Fibroblast of villous mesenchyme (primary cell): ENCODE measurements around the gene SNTB2. TPM values are rescaled to one million over a fixed set of nuclear protein-coding genes. Genes with fewer than 3 reads are reported as not detected.

Experiments
- DNase-seq: peaks from one replicate; pipeline ENCODE4 v3.0.0-alpha.2; 2010; ENCODE audit warnings: low read depth
- H3K4me3 ChIP-seq: 2 replicates; pipeline ENCODE4 v1.5.1; 2011; ENCODE audit warnings: low read depth, mild to moderate bottlenecking, low read length
- total RNA-seq: library from RNA; depleted of rRNA; stranded (reverse); fragments of >200 nt; gene quantifications from 2 replicates; pipeline ENCODE4 v1.2.3, GENCODE V29; 2012
- TF ChIP-seq, protein P1 (sequence below): IDR thresholded peaks from 2 replicates; pipeline ENCODE4 v1.5.1; 2012; ENCODE audit warnings: low read depth, mild to moderate bottlenecking, low read length; ENCODE audit not compliant: insufficient read depth

SNTB2 gene
- total RNA-seq, 1 donor = 73.4 TPM

DNA sequence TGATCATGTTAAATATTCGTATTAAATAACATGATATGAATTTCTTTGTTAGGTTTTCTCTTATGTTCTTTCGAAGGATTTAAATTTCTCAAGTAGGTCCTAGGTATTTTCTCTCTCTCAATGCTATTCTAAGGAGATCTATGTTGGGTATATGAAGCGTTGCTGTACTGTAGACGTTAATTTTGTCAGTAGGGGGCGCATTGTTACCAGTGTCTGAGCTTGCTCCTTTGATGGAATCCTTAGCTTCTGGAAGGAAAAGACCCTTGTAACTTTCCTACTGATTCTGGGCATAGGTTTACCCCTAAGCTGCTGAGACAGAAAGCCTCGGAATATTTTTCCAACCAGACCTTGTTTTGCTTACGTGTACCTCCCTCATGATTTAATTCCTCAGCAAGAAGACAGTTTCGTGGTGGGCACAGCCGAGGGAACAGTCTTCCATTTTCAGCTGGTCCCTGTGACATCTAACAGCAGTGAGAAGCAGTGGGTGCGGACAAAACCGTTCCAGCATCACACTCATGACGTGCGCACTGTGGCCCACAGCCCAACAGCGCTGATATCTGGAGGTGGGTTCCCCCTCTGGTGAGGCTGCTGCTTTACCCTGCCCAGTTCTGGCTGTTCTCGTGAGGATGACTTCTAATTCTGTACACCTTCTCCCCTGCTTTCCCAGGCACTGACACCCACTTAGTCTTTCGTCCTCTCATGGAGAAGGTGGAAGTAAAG lies 36.7 kb upstream of the SNTB2 start:
- DNase-seq = peak; percentile 86
- TF ChIP-seq, protein P1, sequence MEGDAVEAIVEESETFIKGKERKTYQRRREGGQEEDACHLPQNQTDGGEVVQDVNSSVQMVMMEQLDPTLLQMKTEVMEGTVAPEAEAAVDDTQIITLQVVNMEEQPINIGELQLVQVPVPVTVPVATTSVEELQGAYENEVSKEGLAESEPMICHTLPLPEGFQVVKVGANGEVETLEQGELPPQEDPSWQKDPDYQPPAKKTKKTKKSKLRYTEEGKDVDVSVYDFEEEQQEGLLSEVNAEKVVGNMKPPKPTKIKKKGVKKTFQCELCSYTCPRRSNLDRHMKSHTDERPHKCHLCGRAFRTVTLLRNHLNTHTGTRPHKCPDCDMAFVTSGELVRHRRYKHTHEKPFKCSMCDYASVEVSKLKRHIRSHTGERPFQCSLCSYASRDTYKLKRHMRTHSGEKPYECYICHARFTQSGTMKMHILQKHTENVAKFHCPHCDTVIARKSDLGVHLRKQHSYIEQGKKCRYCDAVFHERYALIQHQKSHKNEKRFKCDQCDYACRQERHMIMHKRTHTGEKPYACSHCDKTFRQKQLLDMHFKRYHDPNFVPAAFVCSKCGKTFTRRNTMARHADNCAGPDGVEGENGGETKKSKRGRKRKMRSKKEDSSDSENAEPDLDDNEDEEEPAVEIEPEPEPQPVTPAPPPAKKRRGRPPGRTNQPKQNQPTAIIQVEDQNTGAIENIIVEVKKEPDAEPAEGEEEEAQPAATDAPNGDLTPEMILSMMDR = peak; percentile 82
- H3K4me3 ChIP-seq = no peak overlapping the region

DNA sequence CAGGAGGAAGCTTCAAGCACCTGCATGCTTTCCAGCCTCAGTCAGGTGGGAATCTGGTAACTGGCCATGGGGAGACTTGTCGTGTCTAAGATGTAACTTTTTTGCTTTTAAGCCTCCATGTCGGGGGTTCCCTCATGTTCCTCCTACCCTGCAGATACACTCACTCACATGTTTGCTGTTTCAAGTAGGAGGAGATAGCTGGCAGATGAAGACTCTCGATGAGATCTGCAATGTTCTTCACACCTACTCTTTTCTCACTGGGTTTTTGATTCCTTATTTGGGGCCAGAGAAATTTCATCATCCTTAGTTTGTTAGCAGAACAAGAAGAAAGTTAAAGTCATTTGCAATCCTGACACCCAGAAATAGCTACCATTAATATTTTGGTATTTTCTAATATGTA lies 29.8 kb upstream of the SNTB2 start:
- TF ChIP-seq, protein P1 = no peak
- no peak for DNase-seq
- H3K4me3 ChIP-seq = no peak overlapping the region

DNA sequence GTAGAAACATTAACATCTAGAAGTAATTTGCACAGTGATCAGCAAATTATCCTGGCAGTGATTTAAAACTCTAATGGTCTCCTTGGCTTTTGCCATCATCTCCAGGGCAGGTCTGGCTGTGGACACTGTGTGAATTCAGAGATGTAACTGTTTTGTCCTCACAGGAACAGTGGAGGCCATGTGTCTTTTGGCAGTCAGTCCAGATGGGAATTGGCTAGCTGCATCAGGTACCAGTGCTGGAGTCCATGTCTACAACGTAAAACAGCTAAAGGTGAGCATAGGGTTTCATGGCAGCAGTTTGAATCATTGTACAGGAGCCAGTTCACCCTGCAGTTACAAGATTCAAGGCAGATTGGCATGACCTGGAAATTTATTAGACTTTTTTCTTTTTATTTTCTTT lies 26.8 kb upstream of the SNTB2 start:
- no peak overlapping the region for H3K4me3 ChIP-seq
- TF ChIP-seq, protein P1 = no peak
- no peak for DNase-seq

DNA sequence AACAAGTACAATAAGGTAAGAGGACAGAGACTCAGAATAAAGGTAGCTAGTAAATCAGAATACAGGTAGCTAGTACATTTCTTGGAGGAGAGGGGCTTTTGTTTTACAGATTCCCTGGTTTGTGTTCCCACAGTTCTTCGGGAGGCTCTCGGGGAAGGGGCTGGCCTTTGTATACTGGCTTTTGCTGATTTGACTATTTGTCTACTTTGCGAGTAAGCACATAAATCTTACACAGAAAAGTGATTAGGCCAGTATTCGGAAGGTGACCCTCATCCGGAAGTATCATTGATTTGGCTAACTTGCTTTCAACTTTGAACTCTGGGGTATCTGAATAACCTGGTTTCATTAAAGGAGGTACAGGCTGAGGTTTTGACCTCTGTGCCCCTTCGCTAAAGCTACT lies 21.4 kb upstream of the SNTB2 start:
- no peak overlapping the region for H3K4me3 ChIP-seq
- DNase-seq = no peak
- TF ChIP-seq, protein P1 = no peak

DNA sequence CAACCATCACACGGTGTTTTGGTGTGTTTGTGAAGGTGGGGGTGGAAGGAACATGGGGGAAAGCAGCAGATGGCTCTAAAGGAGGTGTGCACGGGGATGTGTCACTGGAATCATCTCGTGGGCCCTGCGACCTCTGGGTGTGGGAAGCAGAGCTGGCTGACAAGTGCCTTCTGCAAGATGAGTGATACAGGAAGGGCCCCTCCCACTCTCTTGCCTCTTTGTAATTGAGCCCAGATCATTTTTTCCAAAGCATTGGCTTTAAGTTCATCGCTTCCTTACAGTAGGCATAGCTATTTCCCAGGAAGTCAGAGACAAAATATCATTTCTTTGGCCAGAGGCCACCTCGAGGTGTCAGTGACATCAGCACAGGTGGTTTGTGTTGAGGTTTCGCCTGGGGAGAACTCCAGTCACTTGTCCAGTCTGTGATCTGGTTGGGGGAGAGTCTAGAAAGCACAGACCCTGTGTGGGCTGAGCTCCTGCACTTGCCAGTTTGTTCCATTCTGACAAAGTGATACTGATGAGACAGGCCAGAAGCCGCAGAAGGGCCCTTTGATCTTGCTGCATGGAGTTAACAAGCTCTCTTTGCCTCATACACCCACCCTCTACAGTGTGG lies 20.6 kb upstream of the SNTB2 start:
- H3K4me3 ChIP-seq = no peak overlapping the region
- peak; percentile 22 for DNase-seq
- TF ChIP-seq, protein P1 = no peak

DNA sequence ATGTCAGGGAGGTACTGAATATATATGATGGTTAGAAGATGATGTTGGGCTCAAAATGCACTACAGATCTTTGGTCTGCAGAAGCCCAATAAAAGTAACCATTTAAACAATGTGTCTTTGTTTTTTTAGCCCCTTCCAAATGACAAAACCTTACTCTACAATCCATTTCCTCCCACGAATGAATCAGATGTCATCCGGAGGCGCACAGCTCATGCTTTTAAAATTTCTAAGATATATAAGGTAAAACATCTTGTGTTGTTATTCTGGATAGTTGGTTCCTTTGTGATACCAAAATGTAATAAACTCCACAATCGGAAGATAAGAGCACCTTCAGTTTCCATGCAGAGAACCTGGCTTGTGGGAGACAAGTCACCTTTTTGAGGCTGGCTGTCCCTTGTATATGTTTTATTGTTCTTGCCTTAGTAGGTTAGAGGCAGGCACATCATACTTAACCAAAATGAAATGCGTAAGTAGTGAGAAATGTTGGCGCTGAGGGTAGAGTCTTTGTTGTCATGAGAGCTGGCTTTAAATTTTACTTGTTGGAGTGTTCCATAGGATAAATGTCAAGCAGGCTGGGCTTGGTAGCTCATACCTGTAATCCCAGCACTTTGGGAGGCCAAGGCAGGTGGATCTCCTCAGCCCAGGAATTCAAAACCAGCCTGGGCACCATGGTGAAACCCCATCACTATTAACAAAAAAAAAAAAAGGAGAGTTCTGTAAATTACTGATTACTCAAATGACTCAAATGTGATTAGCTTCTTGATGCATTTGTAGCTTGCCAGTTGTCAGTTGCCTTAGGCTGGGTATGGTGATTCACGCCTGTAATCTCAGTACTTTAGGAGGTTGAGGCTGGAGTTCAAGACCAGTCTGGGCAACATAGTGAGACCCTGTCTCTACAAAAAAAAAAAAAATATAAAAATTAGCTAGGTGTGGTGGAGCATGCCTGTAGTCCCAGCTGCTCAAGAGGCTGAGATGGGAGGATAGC lies 19.7 kb upstream of the SNTB2 start:
- TF ChIP-seq, protein P1 = no peak
- no peak overlapping the region for H3K4me3 ChIP-seq
- DNase-seq = no peak
